Measurements from ENCODE around the gene WDR93.

The WDR93 gene

DNA sequence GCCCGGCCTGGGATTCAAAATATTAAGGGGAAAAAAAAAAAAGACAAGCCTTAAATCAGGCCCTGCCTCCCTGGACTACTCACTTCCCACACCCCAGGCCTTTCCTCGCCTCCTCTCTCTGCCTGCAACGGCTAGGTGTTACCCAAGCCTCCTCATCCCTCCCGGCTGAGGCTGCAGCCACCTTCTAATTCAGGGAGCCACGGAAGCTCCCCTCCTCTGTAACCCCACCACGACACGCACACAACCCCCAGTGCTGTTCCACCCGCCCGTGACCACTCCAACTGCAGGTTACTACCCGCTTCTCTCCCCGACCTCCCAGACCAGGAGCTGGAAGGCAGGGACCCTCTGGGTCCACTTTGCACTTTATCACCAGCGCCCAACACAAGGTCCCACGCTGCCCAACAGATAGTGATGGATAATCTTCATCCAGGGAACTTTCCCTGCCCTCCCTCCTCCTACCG, 36.3 kb upstream of the WDR93 start:
- H3K9me2 ChIP-seq (replicated peaks; ENCODE audit: insufficient read depth, low read length), result no peaks in the 10 kb centered on the region
- H3K4me3 ChIP-seq (ENCODE audit: low read length), result no peak overlapping the region
- H3K79me2 ChIP-seq (ENCODE audit: low read length), result no peaks in the 10 kb centered on the region
- DNase-seq, result no peak
- H3K9me3 ChIP-seq (replicated peaks; ENCODE audit: insufficient read depth, low read length), result no peaks in the 10 kb centered on the region
- no peak for TF ChIP-seq EZH2phosphoT487 (IDR thresholded peaks at IDR 0.05; ENCODE audit: low read length)
- TF ChIP-seq EZH2 (optimal IDR thresholded peaks at IDR 0.05; ENCODE audit: low read depth, low read length), result no peak
- TF ChIP-seq, protein P1, sequence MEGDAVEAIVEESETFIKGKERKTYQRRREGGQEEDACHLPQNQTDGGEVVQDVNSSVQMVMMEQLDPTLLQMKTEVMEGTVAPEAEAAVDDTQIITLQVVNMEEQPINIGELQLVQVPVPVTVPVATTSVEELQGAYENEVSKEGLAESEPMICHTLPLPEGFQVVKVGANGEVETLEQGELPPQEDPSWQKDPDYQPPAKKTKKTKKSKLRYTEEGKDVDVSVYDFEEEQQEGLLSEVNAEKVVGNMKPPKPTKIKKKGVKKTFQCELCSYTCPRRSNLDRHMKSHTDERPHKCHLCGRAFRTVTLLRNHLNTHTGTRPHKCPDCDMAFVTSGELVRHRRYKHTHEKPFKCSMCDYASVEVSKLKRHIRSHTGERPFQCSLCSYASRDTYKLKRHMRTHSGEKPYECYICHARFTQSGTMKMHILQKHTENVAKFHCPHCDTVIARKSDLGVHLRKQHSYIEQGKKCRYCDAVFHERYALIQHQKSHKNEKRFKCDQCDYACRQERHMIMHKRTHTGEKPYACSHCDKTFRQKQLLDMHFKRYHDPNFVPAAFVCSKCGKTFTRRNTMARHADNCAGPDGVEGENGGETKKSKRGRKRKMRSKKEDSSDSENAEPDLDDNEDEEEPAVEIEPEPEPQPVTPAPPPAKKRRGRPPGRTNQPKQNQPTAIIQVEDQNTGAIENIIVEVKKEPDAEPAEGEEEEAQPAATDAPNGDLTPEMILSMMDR (IDR thresholded peaks at IDR 0.05; ENCODE audit: low read length), result no peak
- H4K20me1 ChIP-seq (ENCODE audit: insufficient read depth, low read length), result no peaks in the 10 kb centered on the region
- peaks cover 13% of the 10 kb centered on the region for H3K4me1 ChIP-seq (ENCODE audit: low read length)
- H3K27me3 ChIP-seq (replicated peaks; ENCODE audit: insufficient read depth, low read length), result no peaks in the 10 kb centered on the region
- peaks cover 11% of the 10 kb centered on the region for H3F3A ChIP-seq (ENCODE audit: insufficient read depth, low read length)
- no peak overlapping the region for H2AFZ ChIP-seq (ENCODE audit: low read length)
- no peak overlapping the region for H3K4me2 ChIP-seq (ENCODE audit: low read depth, low read length)
- H3K27ac ChIP-seq (ENCODE audit: low read length), result no peak overlapping the region
- H3K9ac ChIP-seq (ENCODE audit: low read length), result no peak overlapping the region
- H3K36me3 ChIP-seq (replicated peaks; ENCODE audit: insufficient read depth, low read length), result no peaks in the 10 kb centered on the region

DNA sequence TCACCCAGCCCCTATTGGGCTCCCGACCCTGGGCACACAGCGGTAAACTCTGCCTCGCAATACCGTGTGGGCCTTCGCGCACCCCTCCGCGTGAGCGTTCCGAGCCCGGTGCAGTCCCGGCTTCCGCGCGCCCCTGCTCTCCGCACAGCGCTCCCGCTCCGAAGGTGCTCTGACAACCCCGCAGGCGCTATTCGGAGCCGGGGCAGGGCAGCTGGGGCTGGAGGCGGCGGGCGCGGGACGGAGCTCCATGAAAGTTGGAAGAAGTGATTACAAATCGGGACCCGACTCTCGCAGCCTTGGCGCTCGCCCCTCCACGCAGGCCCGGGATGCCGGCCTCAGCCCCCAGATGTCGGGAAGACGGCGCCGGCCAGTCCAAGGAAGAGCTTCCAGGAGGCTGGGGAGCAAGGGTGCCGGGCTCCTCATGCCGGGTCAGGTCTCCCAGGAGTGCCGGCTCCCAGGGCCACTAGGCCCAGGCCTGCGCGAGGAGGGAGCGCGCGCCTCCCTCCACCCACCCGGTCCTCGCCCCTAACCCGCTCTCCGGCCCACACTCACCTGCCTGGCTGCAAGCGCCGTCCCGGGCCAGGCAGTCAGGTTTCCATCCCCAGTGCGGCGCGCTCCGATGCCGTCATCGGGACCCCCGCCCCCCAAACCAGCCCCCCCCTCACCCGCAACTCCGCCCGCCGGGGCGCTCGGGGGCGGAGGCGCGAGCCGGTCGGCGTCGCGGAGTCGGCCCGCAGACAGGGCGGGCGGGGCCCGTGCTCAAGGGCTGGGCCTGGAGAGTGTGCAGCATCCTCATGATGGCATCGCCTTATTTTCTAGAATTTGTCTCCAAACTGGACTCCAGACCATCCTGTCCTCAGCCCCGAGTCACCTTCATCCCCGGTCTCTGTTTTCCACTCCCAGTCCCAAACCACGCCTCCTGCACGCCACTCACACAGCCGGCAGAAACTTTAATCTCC, 35.5 kb upstream of the WDR93 start, which contains the start of gene KIF7:
TSS of gene KIF7 (minus strand) at position 621 of the 959 bp plus-strand sequence. CDS start 2,537 bp downstream, outside the sequence.
- Histone ChIP-seq H3K4me3 (ENCODE audit: low read length) (peak within 1 kb of the TSS; percentile 14; the same call in 1 of the 2 replicates), H4K20me1 (ENCODE audit: insufficient read depth, low read length) (no peaks in the 10 kb centered on the region), H3K36me3 (replicated peaks; ENCODE audit: insufficient read depth, low read length) (no peaks in the 10 kb centered on the region), H3K4me2 (ENCODE audit: low read depth, low read length) (peak within 1 kb of the TSS; percentile 57), H3K79me2 (ENCODE audit: low read length) (no peaks in the 10 kb centered on the region), H3K27ac (ENCODE audit: low read length) (peak within 1 kb of the TSS; percentile 19; the same call in 1 of the 2 replicates), H3K27me3 (replicated peaks; ENCODE audit: insufficient read depth, low read length) (no peaks in the 10 kb centered on the region), H3K9me2 (replicated peaks; ENCODE audit: insufficient read depth, low read length) (no peaks in the 10 kb centered on the region), H2AFZ (ENCODE audit: low read length) (peak within 1 kb of the TSS; percentile 49), H3K9me3 (replicated peaks; ENCODE audit: insufficient read depth, low read length) (no peaks in the 10 kb centered on the region), H3K9ac (ENCODE audit: low read length) (no peak within 1 kb of the TSS), H3F3A (ENCODE audit: insufficient read depth, low read length) (peaks cover 11% of the 10 kb centered on the region), H3K4me1 (ENCODE audit: low read length) (peaks cover 13% of the 10 kb centered on the region)
- TF ChIP-seq, protein P1 (IDR thresholded peaks at IDR 0.05; ENCODE audit: low read length), result no peak
- no peak for TF ChIP-seq EZH2phosphoT487 (IDR thresholded peaks at IDR 0.05; ENCODE audit: low read length)
- no peak for TF ChIP-seq EZH2 (optimal IDR thresholded peaks at IDR 0.05; ENCODE audit: low read depth, low read length)
- DNase-seq, result no peak

DNA sequence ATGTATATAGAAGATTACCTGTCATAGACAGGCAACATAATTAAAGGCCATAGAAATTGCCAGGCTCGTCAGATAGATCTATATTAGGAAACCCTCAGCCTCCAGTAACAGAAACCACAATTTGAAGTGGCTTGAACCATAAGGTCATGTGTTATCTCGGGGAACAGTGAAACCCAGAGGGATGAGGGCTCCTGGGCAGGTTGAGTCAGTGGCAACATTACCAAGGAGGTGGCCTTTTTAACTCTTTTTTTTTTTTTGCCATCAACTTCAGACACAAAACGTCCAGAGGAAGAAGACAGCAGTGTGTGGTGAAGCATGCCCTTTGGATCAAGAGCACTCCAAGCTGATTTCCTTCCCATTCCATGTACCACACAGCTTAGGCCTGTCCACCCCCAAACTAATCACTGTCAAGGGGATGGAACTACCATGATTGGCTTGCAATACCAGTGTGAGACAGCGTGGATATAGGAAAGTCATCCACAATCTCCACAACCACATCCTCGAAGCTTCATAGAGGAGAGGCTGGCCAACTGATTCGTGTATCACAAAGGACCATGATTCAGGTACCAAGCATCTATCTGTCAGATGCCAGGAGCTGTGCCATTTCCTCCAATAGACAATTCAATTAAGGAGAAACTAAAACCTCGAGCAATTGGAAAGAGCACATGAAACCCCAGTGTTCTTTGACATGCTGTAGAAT, 34.3 kb upstream of the WDR93 start:
- Histone ChIP-seq H3K4me1 (ENCODE audit: low read length) (peaks cover 13% of the 10 kb centered on the region), H3K9me2 (replicated peaks; ENCODE audit: insufficient read depth, low read length) (no peaks in the 10 kb centered on the region), H3K4me2 (ENCODE audit: low read depth, low read length) (peak overlapping the region; percentile 57), H3K27me3 (replicated peaks; ENCODE audit: insufficient read depth, low read length) (no peaks in the 10 kb centered on the region), H3K36me3 (replicated peaks; ENCODE audit: insufficient read depth, low read length) (no peaks in the 10 kb centered on the region), H3K9me3 (replicated peaks; ENCODE audit: insufficient read depth, low read length) (no peaks in the 10 kb centered on the region), H3K27ac (ENCODE audit: low read length) (peak overlapping the region; percentile 19; the same call in 1 of the 2 replicates), H3F3A (ENCODE audit: insufficient read depth, low read length) (peaks cover 11% of the 10 kb centered on the region), H2AFZ (ENCODE audit: low read length) (peak overlapping the region; percentile 49; the same call in 1 of the 2 replicates), H4K20me1 (ENCODE audit: insufficient read depth, low read length) (no peaks in the 10 kb centered on the region), H3K4me3 (ENCODE audit: low read length) (no peak overlapping the region), H3K79me2 (ENCODE audit: low read length) (no peaks in the 10 kb centered on the region), H3K9ac (ENCODE audit: low read length) (no peak overlapping the region)
- TF ChIP-seq, protein P1 (IDR thresholded peaks at IDR 0.05; ENCODE audit: low read length), result no peak
- TF ChIP-seq EZH2 (optimal IDR thresholded peaks at IDR 0.05; ENCODE audit: low read depth, low read length), result no peak
- TF ChIP-seq EZH2phosphoT487 (IDR thresholded peaks at IDR 0.05; ENCODE audit: low read length), result no peak
- peak; percentile 79 for DNase-seq

All from MM.1S (cell line).